Ishikawa (cell line): ENCODE measurements around the gene SNRNP200.

ENCODE experiments used
- CEBPB ChIP-seq: IDR thresholded peaks from 2 replicates; pipeline ENCODE4 v1.6.1; 2012
- CREB1 ChIP-seq: IDR thresholded peaks from 2 replicates; pipeline ENCODE4 v1.6.1; 2012; ENCODE audit warnings: low read depth
- EGR1 ChIP-seq: IDR thresholded peaks from 2 replicates; pipeline ENCODE4 v1.6.1; 2012
- EP300 ChIP-seq: IDR thresholded peaks from 2 replicates; pipeline ENCODE4 v1.6.1; 2012; ENCODE audit warnings: borderline replicate concordance
- FOXM1 ChIP-seq: IDR thresholded peaks from 2 replicates; pipeline ENCODE4 v1.6.1; 2012; ENCODE audit warnings: low read depth, borderline replicate concordance
- NFIC ChIP-seq: IDR thresholded peaks from 2 replicates; pipeline ENCODE4 v1.6.1; 2012
- RAD21 ChIP-seq: IDR thresholded peaks from 2 replicates; pipeline ENCODE4 v1.6.1; 2012; ENCODE audit warnings: low read depth
- TAF1 ChIP-seq: IDR thresholded peaks from 2 replicates; pipeline ENCODE4 v1.6.1; 2012; ENCODE audit warnings: low read depth, mild to moderate bottlenecking
- TCF12 ChIP-seq: IDR thresholded peaks from 2 replicates; pipeline ENCODE4 v1.6.1; 2012; ENCODE audit warnings: low read depth
- TEAD4 ChIP-seq: IDR thresholded peaks from 2 replicates; pipeline ENCODE4 v1.6.1; 2012
- YY1 ChIP-seq: IDR thresholded peaks from 2 replicates; pipeline ENCODE4 v1.6.1; 2012; ENCODE audit warnings: low read depth
- ZBTB7A ChIP-seq: IDR thresholded peaks from 2 replicates; pipeline ENCODE4 v1.6.1; 2012; ENCODE audit warnings: low read depth
- TF ChIP-seq, protein P1 (sequence below): IDR thresholded peaks from 2 replicates; pipeline ENCODE4 v1.6.1; 2012; ENCODE audit warnings: low read depth, mild to moderate bottlenecking
- TF ChIP-seq, protein P2 (sequence below): IDR thresholded peaks from 2 replicates; pipeline ENCODE4 v1.6.1; 2012
- TF ChIP-seq, protein P3 (sequence below): IDR thresholded peaks from 2 replicates; pipeline ENCODE4 v1.6.1; 2012

SNRNP200 gene

DNA sequence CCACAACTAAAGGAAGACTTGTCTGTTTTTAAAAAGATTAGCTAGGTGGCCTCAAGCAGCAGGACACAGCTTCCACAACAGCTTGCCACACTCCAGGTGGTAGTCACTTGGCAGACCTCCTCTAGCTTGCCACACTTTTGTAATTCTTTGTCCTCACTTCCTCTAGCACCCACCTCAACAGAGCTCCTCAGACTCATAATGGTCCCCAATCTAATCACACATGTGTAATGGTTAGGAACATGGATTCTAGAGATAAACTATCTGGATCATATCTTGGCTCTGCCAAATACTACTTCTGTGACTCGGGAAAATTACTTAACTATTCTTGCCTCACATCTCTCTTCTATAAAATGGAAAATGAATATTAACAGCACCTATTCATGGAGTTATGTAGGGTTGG is 3.5 kb downstream of the SNRNP200 start:
- TF ChIP-seq EP300 = no peak
- TF ChIP-seq TAF1 = no peak
- TF ChIP-seq RAD21 = no peak
- TF ChIP-seq, protein P1, sequence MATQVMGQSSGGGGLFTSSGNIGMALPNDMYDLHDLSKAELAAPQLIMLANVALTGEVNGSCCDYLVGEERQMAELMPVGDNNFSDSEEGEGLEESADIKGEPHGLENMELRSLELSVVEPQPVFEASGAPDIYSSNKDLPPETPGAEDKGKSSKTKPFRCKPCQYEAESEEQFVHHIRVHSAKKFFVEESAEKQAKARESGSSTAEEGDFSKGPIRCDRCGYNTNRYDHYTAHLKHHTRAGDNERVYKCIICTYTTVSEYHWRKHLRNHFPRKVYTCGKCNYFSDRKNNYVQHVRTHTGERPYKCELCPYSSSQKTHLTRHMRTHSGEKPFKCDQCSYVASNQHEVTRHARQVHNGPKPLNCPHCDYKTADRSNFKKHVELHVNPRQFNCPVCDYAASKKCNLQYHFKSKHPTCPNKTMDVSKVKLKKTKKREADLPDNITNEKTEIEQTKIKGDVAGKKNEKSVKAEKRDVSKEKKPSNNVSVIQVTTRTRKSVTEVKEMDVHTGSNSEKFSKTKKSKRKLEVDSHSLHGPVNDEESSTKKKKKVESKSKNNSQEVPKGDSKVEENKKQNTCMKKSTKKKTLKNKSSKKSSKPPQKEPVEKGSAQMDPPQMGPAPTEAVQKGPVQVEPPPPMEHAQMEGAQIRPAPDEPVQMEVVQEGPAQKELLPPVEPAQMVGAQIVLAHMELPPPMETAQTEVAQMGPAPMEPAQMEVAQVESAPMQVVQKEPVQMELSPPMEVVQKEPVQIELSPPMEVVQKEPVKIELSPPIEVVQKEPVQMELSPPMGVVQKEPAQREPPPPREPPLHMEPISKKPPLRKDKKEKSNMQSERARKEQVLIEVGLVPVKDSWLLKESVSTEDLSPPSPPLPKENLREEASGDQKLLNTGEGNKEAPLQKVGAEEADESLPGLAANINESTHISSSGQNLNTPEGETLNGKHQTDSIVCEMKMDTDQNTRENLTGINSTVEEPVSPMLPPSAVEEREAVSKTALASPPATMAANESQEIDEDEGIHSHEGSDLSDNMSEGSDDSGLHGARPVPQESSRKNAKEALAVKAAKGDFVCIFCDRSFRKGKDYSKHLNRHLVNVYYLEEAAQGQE = no peak
- no peak for TF ChIP-seq CEBPB
- no peak for TF ChIP-seq TCF12
- TF ChIP-seq, protein P2, sequence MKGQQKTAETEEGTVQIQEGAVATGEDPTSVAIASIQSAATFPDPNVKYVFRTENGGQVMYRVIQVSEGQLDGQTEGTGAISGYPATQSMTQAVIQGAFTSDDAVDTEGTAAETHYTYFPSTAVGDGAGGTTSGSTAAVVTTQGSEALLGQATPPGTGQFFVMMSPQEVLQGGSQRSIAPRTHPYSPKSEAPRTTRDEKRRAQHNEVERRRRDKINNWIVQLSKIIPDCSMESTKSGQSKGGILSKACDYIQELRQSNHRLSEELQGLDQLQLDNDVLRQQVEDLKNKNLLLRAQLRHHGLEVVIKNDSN = no peak
- no peak for TF ChIP-seq ZBTB7A
- TF ChIP-seq EGR1 = no peak
- no peak for TF ChIP-seq CREB1
- TF ChIP-seq FOXM1 = no peak
- TF ChIP-seq, protein P3, sequence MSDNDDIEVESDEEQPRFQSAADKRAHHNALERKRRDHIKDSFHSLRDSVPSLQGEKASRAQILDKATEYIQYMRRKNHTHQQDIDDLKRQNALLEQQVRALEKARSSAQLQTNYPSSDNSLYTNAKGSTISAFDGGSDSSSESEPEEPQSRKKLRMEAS = no peak
- TF ChIP-seq TEAD4 = no peak
- no peak for TF ChIP-seq YY1
- TF ChIP-seq NFIC = no peak

DNA sequence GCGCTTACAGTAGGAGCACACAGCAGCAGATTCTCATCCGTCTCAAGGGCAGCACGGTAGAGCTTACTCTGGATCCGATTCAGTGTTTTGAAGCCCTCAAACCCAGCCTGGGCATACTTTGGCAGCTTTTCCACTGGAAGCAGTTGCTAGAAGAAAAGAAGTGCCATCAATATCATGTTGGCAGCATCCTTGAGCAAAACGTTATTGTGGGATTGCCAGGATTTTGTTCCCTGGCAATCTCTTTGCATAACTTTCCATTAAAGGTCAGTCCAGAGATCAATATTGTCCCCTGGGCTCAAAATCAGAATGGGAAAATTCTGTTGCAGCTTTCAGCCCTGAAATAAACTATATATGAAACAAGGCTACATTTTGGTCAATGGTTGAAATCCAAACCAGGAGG is 8.4 kb downstream of the SNRNP200 start:
- TF ChIP-seq ZBTB7A = no peak

DNA sequence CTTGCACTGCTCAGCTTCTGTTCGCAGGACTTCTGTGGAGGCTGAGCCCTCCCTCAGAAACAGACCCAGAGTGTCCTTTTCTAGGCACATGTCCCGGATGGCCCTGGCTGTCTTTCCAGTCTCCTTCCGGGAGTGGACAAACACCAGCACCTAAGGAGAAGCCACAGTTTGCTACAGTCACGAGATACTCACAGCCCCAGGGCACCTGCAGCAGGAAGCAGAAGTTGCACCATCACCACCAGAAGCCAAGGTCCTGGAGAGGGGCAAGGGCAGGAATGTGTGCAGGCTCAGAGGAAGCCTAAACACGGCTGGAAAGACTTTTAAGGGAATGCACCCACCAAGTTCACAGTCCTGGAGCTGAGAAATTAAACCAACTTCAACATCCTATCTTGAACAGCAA is 13.6 kb downstream of the SNRNP200 start:
- TF ChIP-seq, protein P2 = no peak
- no peak for TF ChIP-seq ZBTB7A
- TF ChIP-seq EGR1 = no peak
- no peak for TF ChIP-seq TEAD4
- TF ChIP-seq RAD21 = no peak
- TF ChIP-seq CREB1 = no peak
- TF ChIP-seq YY1 = no peak
- TF ChIP-seq NFIC = no peak
- TF ChIP-seq, protein P3 = no peak
- no peak for TF ChIP-seq TAF1
- TF ChIP-seq FOXM1 = no peak
- TF ChIP-seq CEBPB = no peak
- TF ChIP-seq EP300 = no peak
- no peak for TF ChIP-seq TCF12
- TF ChIP-seq, protein P1 = no peak

DNA sequence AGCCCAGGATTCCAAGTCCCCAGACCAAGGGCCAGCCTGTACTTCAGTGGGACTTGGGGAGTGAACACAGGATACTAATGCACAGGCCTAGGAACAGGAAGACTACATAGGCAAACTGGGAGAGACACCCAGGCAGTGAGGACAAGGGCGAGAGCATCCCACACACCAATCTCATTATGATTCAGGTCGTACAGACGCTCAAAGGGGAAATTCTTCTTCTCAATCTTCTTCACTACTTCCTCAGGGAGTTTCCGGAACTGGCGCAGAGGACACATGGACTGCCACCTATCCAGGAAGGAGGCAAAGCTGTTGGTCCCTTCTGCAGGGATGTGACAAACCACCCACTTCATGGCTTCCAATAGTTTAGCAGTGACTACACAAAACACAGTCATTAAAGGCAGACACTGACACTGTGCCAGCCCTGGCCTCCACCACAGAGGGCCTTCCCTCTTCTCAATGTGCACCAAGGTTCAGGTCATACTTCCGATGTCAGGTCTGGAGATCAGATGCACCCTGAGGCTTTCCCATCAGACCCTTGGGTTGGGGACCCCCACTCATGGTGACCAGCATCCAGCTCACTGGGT is 18.0 kb downstream of the SNRNP200 start:
- no peak for TF ChIP-seq TAF1
- no peak for TF ChIP-seq NFIC
- no peak for TF ChIP-seq EP300
- TF ChIP-seq TEAD4 = no peak
- TF ChIP-seq TCF12 = no peak
- no peak for TF ChIP-seq FOXM1
- no peak for TF ChIP-seq RAD21
- TF ChIP-seq CREB1 = no peak
- no peak for TF ChIP-seq ZBTB7A
- no peak for TF ChIP-seq CEBPB
- no peak for TF ChIP-seq EGR1
- TF ChIP-seq, protein P3 = no peak

DNA sequence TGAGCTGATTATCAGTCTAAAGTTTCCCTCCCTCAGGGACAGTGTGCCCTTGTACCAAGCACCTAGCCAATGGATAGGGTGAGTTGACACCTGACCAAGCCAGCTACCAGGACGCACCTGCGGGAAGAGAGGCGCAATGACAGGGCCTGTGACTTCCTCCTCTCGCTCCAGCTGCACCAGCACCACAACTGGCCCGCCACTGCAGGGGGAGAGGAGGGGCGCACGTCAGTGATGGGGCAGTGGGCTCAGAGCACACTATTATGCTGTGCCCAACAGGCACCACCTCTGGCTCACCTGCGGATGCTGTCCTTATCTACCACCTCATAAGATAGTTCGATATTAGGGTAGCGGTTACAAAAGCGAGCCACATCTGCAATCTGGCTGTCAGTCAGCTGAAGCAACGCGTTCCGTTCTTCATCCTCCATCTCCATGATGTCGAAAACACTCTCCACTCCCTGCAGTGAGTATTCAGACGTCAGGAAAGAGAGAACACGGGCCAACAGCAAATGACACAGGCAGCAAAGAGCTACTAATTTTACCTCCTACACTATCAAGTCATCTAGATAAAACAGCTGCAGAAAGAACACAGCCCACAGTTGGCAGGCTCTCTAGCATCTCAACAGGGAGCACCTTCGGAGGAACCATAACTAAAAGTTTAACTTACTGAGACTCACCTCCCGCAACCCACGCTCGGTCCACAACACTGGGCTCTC is 28.4 kb downstream of the SNRNP200 start:
- TF ChIP-seq, protein P3 = no peak
